ENCODE data around the gene VAV2.
"Not testable (repeated sequence)": the region's sequence is repeated elsewhere in the genome, so short reads cannot be mapped to it uniquely, and the experiment has no call there.

The VAV2 gene

GRCh38 chr9:133969681-133970580 lies 22.2 kb downstream of the VAV2 start:
- DNase-seq (ENCODE audit: low read depth, low spot score) = no peak

GRCh38 chr9:133968966-133969617 lies 23.0 kb downstream of the VAV2 start:
- DNase-seq (ENCODE audit: low read depth, low spot score) = no peak

- DNase-seq (ENCODE audit: low read depth, low spot score) = no peak
These were observed 23.7 kb downstream of the VAV2 start for GRCh38 chr9:133968428-133968827.

- no peak for DNase-seq (ENCODE audit: low read depth, low spot score)
These were observed 24.9 kb downstream of the VAV2 start for GRCh38 chr9:133967024-133967741.

- no peak for DNase-seq (ENCODE audit: low read depth, low spot score)
These were observed 27.7 kb downstream of the VAV2 start for GRCh38 chr9:133964463-133964862.

- DNase-seq (ENCODE audit: low read depth, low spot score) = no peak
These were observed 29.0 kb downstream of the VAV2 start for GRCh38 chr9:133963166-133963565.

GRCh38 chr9:133962341-133962740 lies 29.8 kb downstream of the VAV2 start:
- DNase-seq (ENCODE audit: low read depth, low spot score) = no peak

GRCh38 chr9:133961226-133962165 lies 30.6 kb downstream of the VAV2 start:
- no peak for DNase-seq (ENCODE audit: low read depth, low spot score)

GRCh38 chr9:133960568-133961129 lies 31.5 kb downstream of the VAV2 start:
- no peak for DNase-seq (ENCODE audit: low read depth, low spot score)

GRCh38 chr9:133959966-133960567 lies 32.1 kb downstream of the VAV2 start:
- no peak for DNase-seq (ENCODE audit: low read depth, low spot score)

GRCh38 chr9:133959171-133959570 lies 33.0 kb downstream of the VAV2 start:
- no peak for DNase-seq (ENCODE audit: low read depth, low spot score)

GRCh38 chr9:133958756-133959155 lies 33.4 kb downstream of the VAV2 start:
- no peak for DNase-seq (ENCODE audit: low read depth, low spot score)

GRCh38 chr9:133957772-133958171 lies 34.4 kb downstream of the VAV2 start:
- not testable (repeated sequence) for DNase-seq (ENCODE audit: low read depth, low spot score)

GRCh38 chr9:133957328-133957727 lies 34.8 kb downstream of the VAV2 start:
- DNase-seq (ENCODE audit: low read depth, low spot score) = no peak

GRCh38 chr9:133956520-133957076 lies 35.5 kb downstream of the VAV2 start:
- no peak for DNase-seq (ENCODE audit: low read depth, low spot score)

- DNase-seq (ENCODE audit: low read depth, low spot score) = no peak
These were observed 36.2 kb downstream of the VAV2 start for GRCh38 chr9:133955821-133956411.

- DNase-seq (ENCODE audit: low read depth, low spot score) = no peak
These were observed 37.1 kb downstream of the VAV2 start for GRCh38 chr9:133954862-133955529.

GRCh38 chr9:133953976-133954709 lies 38.0 kb downstream of the VAV2 start:
- DNase-seq (ENCODE audit: low read depth, low spot score) = no peak

- DNase-seq (ENCODE audit: low read depth, low spot score) = no peak
These were observed 38.5 kb downstream of the VAV2 start for GRCh38 chr9:133953621-133953975.
